ENCODE measurements around the gene WDR37. TPM values are rescaled to one million over a fixed set of nuclear protein-coding genes. Genes with fewer than 3 reads are reported as not detected.
"Not testable (repeated sequence)": the region's sequence is repeated elsewhere in the genome, so short reads cannot be mapped to it uniquely, and the experiment has no call there.

WDR37 gene
- total RNA-seq, 1 donor from 2014 or later: 13.6 TPM

DNA sequence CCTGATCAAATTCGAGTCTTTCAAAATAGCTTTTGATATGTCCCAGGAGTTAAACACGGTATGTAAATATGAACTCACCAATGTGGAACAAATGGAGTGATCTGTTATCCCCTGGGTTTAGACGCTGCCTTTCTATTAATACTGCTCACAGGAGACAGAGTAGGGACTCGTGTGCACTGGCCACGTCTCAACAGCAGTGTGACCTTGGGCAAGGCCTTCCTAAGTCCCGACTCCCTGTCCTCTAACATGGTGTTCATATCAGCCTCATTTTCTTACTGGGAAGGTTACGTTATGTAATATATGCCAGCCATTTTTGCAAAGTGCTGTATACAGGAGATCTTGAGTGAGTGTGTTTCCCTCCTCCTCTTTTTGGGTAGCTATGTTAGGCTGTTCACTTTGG is 1.8 kb downstream of the WDR37 start:
- Mint-ChIP-seq H3K9me3 (ENCODE audit: unreplicated experiment) (no peaks in the 10 kb centered on the region), H3K4me3 (ENCODE audit: unreplicated experiment) (peak overlapping the region; percentile 87), H3K27ac (ENCODE audit: unreplicated experiment) (no peak overlapping the region), H3K4me1 (ENCODE audit: unreplicated experiment) (peaks cover 41% of the 10 kb centered on the region), H3K36me3 (ENCODE audit: unreplicated experiment) (peaks cover 8% of the 10 kb centered on the region), H3K27me3 (ENCODE audit: unreplicated experiment) (no peaks in the 10 kb centered on the region)
- TF ChIP-seq, protein P1, sequence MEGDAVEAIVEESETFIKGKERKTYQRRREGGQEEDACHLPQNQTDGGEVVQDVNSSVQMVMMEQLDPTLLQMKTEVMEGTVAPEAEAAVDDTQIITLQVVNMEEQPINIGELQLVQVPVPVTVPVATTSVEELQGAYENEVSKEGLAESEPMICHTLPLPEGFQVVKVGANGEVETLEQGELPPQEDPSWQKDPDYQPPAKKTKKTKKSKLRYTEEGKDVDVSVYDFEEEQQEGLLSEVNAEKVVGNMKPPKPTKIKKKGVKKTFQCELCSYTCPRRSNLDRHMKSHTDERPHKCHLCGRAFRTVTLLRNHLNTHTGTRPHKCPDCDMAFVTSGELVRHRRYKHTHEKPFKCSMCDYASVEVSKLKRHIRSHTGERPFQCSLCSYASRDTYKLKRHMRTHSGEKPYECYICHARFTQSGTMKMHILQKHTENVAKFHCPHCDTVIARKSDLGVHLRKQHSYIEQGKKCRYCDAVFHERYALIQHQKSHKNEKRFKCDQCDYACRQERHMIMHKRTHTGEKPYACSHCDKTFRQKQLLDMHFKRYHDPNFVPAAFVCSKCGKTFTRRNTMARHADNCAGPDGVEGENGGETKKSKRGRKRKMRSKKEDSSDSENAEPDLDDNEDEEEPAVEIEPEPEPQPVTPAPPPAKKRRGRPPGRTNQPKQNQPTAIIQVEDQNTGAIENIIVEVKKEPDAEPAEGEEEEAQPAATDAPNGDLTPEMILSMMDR (IDR thresholded peaks at IDR 0.05): no peak
- DNase-seq (ENCODE audit: extremely low spot score, unreplicated experiment): no peak

DNA sequence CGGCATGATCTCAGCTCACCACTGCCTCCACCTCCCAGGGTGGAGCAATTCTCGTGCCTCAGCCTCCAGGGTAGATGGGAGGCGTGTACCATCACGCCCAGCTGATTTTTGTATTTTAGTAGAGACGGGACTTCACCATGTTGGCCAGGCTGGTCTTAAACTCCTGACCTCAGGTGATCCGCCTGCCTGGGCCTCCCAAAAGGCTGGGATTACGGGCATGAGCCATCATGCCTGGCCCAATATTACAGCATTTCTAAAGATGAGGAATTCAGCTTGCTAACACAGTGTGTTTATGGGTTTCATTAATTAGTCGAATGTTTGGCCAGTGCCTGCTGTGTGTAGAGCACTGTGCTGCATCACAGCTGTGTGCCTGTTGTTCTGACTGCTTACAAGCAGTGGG is 3.7 kb downstream of the WDR37 start:
- H3K27me3 Mint-ChIP-seq (ENCODE audit: unreplicated experiment): no peaks in the 10 kb centered on the region
- H3K4me1 Mint-ChIP-seq (ENCODE audit: unreplicated experiment): peaks cover 28% of the 10 kb centered on the region
- no peak for DNase-seq (ENCODE audit: extremely low spot score, unreplicated experiment)
- H3K9me3 Mint-ChIP-seq (ENCODE audit: unreplicated experiment): no peaks in the 10 kb centered on the region
- peaks cover 12% of the 10 kb centered on the region for H3K36me3 Mint-ChIP-seq (ENCODE audit: unreplicated experiment)
- H3K4me3 Mint-ChIP-seq (ENCODE audit: unreplicated experiment): no peak overlapping the region
- TF ChIP-seq, protein P1 (IDR thresholded peaks at IDR 0.05): no peak
- H3K27ac Mint-ChIP-seq (ENCODE audit: unreplicated experiment): no peak overlapping the region

DNA sequence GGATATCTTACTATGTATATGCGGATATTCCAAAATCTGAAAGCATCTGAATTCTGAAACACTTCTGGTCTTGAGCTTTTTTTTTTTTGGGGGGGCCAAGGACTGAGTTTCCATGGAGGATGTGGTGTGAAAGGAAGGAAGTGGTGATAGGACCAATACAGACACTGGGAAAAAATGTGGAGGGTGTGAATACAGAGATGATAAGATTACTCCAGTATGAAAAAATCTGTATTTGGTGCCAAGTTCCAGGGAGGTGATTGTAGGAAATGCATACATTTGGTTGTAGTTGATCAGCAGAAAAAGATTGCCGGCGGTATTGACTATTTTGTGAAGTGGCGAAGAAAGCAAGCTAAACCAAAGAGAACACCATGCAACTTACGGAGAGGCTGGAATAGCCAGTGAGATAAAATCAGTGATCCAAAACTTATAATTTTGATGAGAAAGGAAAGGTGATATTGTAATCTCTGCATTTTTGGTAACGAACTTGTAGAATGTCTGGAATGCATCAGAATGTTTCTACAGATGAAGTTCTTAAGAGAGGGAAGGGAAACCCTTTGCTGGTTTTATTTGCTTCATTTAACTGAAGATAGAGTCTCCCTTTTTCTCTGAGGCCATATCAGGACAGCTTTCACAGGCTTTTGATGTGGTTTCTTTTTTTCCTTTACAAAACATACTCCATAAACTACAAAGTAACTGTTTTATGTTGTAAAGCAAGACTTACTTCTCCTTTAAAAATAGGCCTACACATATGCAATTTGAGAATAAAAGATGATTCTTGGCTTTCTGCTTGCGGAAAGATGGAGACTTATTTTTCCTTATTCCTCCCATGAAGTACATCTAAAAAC is 6.0 kb downstream of the WDR37 start:
- Mint-ChIP-seq H3K36me3 (ENCODE audit: unreplicated experiment) (peaks cover 15% of the 10 kb centered on the region), H3K27ac (ENCODE audit: unreplicated experiment) (no peak overlapping the region), H3K4me3 (ENCODE audit: unreplicated experiment) (no peak overlapping the region), H3K4me1 (ENCODE audit: unreplicated experiment) (peaks cover 18% of the 10 kb centered on the region), H3K9me3 (ENCODE audit: unreplicated experiment) (no peaks in the 10 kb centered on the region), H3K27me3 (ENCODE audit: unreplicated experiment) (no peaks in the 10 kb centered on the region)
- TF ChIP-seq, protein P1 (IDR thresholded peaks at IDR 0.05): no peak
- DNase-seq (ENCODE audit: extremely low spot score, unreplicated experiment): no peak

DNA sequence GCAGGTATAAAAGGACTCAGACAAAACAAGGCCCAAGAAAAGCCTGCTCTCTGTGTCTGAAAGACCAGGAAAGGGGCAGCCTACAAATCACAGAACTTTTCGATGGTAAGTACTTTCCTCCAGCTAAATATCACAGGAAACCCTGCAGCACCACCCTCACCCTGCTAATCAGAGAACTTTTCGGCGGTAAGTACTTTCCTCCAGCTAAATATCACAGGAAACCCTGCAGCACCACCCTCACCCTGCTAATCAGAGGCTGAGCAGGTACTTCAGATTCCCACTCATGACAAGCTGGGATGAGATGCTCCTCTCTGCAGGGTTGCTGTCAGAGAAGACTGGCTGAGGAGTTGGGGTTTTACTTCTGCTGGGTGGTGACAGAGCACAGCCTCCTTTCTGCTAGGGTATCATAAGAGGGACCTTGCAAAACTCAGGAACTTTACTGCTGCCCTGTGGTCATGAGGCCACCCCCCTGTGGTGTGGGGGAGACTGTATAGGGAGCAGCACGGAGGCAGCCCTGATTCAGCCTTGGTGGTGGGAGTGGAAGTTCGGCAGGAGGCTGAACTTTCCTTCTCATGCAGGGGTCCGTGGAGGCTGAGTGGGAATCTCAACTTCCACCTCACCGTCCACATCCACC is 7.2 kb downstream of the WDR37 start:
- Mint-ChIP-seq H3K27ac (ENCODE audit: unreplicated experiment) (no peak overlapping the region), H3K27me3 (ENCODE audit: unreplicated experiment) (no peaks in the 10 kb centered on the region), H3K4me1 (ENCODE audit: unreplicated experiment) (peaks cover 7% of the 10 kb centered on the region), H3K36me3 (ENCODE audit: unreplicated experiment) (peaks cover 15% of the 10 kb centered on the region), H3K4me3 (ENCODE audit: unreplicated experiment) (no peak overlapping the region), H3K9me3 (ENCODE audit: unreplicated experiment) (no peaks in the 10 kb centered on the region)
- TF ChIP-seq, protein P1 (IDR thresholded peaks at IDR 0.05): no peak
- no peak for DNase-seq (ENCODE audit: extremely low spot score, unreplicated experiment)

DNA sequence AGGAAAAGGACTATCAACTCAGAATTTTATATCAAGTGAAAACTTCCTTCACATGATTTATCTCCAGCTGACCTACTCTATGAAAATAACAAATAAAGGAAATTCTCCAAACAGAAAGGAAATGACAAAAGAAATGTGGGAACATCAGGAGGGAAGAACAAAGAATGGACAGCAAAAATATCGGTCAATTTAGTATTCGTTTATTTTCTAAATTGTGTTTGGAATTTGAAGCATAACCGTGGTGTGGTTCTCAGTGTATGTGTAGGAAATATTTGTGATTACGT is 8.7 kb downstream of the WDR37 start:
- DNase-seq (ENCODE audit: extremely low spot score, unreplicated experiment): no peak
- H3K9me3 Mint-ChIP-seq (ENCODE audit: unreplicated experiment): no peaks in the 10 kb centered on the region
- H3K4me1 Mint-ChIP-seq (ENCODE audit: unreplicated experiment): peaks cover 6% of the 10 kb centered on the region
- H3K4me3 Mint-ChIP-seq (ENCODE audit: unreplicated experiment): no peak overlapping the region
- no peaks in the 10 kb centered on the region for H3K27me3 Mint-ChIP-seq (ENCODE audit: unreplicated experiment)
- peaks cover 15% of the 10 kb centered on the region for H3K36me3 Mint-ChIP-seq (ENCODE audit: unreplicated experiment)
- TF ChIP-seq, protein P1 (IDR thresholded peaks at IDR 0.05): no peak
- H3K27ac Mint-ChIP-seq (ENCODE audit: unreplicated experiment): no peak overlapping the region

DNA sequence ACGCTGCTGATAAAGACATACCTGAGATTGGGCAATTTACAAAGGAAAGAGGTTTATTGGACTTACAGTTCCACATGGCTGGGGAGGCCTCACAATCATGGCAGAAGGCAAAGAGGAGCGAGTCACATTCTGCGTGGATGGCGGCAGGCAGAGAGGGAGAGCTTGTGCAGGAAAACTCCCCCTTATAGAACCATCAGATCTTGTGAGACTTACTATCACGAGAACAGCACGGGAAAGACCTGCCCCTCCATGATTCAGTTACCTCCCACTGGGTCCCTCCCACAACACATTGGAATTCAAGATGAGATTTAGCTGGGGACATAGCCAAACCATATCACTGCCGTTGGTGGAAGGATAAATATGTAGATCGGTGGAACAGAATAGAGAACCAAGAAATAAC is 10.5 kb downstream of the WDR37 start:
- not testable (repeated sequence) for H3K4me3 Mint-ChIP-seq (ENCODE audit: unreplicated experiment); H3K27ac Mint-ChIP-seq (ENCODE audit: unreplicated experiment); H3K4me1 Mint-ChIP-seq (ENCODE audit: unreplicated experiment); DNase-seq (ENCODE audit: extremely low spot score, unreplicated experiment); H3K27me3 Mint-ChIP-seq (ENCODE audit: unreplicated experiment); H3K9me3 Mint-ChIP-seq (ENCODE audit: unreplicated experiment)
- H3K36me3 Mint-ChIP-seq (ENCODE audit: unreplicated experiment): peaks cover 13% of the 10 kb centered on the region

All from osteocyte (in vitro differentiated cells).